ENCODE results near the gene FGFBP1.

Gene FGFBP1

GRCh38 chr4:15938182-15938581, 358 bp downstream of the FGFBP1 start (continued):
- TF ChIP-seq CREB5 (CRISPR knock-in tag; IDR thresholded peaks at IDR 0.05; ENCODE audit: low read depth) (no peak), RARB (CRISPR knock-in tag; IDR thresholded peaks at IDR 0.05) (no peak), CSRNP3 (CRISPR knock-in tag; IDR thresholded peaks at IDR 0.05) (no peak), TOX (CRISPR knock-in tag; IDR thresholded peaks at IDR 0.05; ENCODE audit: borderline replicate concordance) (no peak)

GRCh38 chr4:15936495-15936894, 2.0 kb downstream of the FGFBP1 start:
- TF ChIP-seq POU6F1 (CRISPR knock-in tag; IDR thresholded peaks at IDR 0.05; ENCODE audit: borderline replicate concordance, low read depth) (no peak), BACH2 (CRISPR knock-in tag; IDR thresholded peaks at IDR 0.05; ENCODE audit: borderline replicate concordance) (no peak), ZFP30 (CRISPR knock-in tag; IDR thresholded peaks at IDR 0.05) (no peak), TSHZ2 (CRISPR knock-in tag; IDR thresholded peaks at IDR 0.05) (no peak), CREB5 (CRISPR knock-in tag; IDR thresholded peaks at IDR 0.05; ENCODE audit: low read depth) (no peak), ZC3H10 (CRISPR knock-in tag; IDR thresholded peaks at IDR 0.05) (no peak), ARNTL (CRISPR knock-in tag; IDR thresholded peaks at IDR 0.05; ENCODE audit: borderline replicate concordance, low read depth) (no peak), CSRNP3 (CRISPR knock-in tag; IDR thresholded peaks at IDR 0.05) (no peak), ZNF70 (CRISPR knock-in tag; IDR thresholded peaks at IDR 0.05) (no peak)
- ATAC-seq: no peak

- no peak for TF ChIP-seq GLIS3 (CRISPR knock-in tag; IDR thresholded peaks at IDR 0.05)
- ATAC-seq: no peak
These were observed 2.8 kb downstream of the FGFBP1 start for GRCh38 chr4:15935504-15936402.

- ATAC-seq: no peak
- TF ChIP-seq ZFP3 (CRISPR knock-in tag; IDR thresholded peaks at IDR 0.05) (no peak), OSR1 (CRISPR knock-in tag; IDR thresholded peaks at IDR 0.05) (no peak), ZC3H10 (CRISPR knock-in tag; IDR thresholded peaks at IDR 0.05) (no peak), ZNF8 (CRISPR knock-in tag; IDR thresholded peaks at IDR 0.05) (no peak), BACH2 (CRISPR knock-in tag; IDR thresholded peaks at IDR 0.05; ENCODE audit: borderline replicate concordance) (no peak), CSDC2 (CRISPR knock-in tag; IDR thresholded peaks at IDR 0.05) (no peak), ARNTL (CRISPR knock-in tag; IDR thresholded peaks at IDR 0.05; ENCODE audit: borderline replicate concordance, low read depth) (no peak), TOX (CRISPR knock-in tag; IDR thresholded peaks at IDR 0.05; ENCODE audit: borderline replicate concordance) (no peak), RARB (CRISPR knock-in tag; IDR thresholded peaks at IDR 0.05) (no peak), ZFP30 (CRISPR knock-in tag; IDR thresholded peaks at IDR 0.05) (no peak), POU6F1 (CRISPR knock-in tag; IDR thresholded peaks at IDR 0.05; ENCODE audit: borderline replicate concordance, low read depth) (no peak), CSRNP3 (CRISPR knock-in tag; IDR thresholded peaks at IDR 0.05) (no peak), SNAI2 (CRISPR knock-in tag; IDR thresholded peaks at IDR 0.05) (no peak), ISL1 (CRISPR knock-in tag; IDR thresholded peaks at IDR 0.05) (no peak), ZNF70 (CRISPR knock-in tag; IDR thresholded peaks at IDR 0.05) (no peak)
These were observed 4.3 kb downstream of the FGFBP1 start for GRCh38 chr4:15934259-15934658.

Data from SK-N-SH treated with all-trans-retinoic acid at 6 μM for 48 hours (cell line).